Activated CD8-positive, alpha-beta memory T cell treated with anti-CD3 and anti-CD28 coated beads for 48 hours (primary cell): ENCODE measurements around the gene ANXA1.
"Not testable (repeated sequence)": the region's sequence is repeated elsewhere in the genome, so short reads cannot be mapped to it uniquely, and the experiment has no call there.

Experiments
- DNase-seq, 3 experiments: peaks; one replicate each; pipeline ENCODE4 v3.0.0-alpha.2; 2020; ENCODE audit warnings: low read depth in 2 of 3, low spot score in 2 of 3

ANXA1 gene

GRCh38 chr9:73167614-73168013, 15.9 kb downstream of the ANXA1 start:
- no peak for DNase-seq

- no peak for DNase-seq
Observed at GRCh38 chr9:73168298-73168934, 16.8 kb downstream of the ANXA1 start.

GRCh38 chr9:73170185-73170957, 18.7 kb downstream of the ANXA1 start:
- DNase-seq, result no peak

- DNase-seq, result no peak
Observed at GRCh38 chr9:73172901-73173215, 21.2 kb downstream of the ANXA1 start.

- DNase-seq, result no peak
Observed at GRCh38 chr9:73173557-73174329, 22.1 kb downstream of the ANXA1 start.

GRCh38 chr9:73174330-73174980, 22.8 kb downstream of the ANXA1 start:
- no peak for DNase-seq

GRCh38 chr9:73176450-73176875, 24.8 kb downstream of the ANXA1 start:
- no peak for DNase-seq

GRCh38 chr9:73178044-73178443, 26.4 kb downstream of the ANXA1 start:
- no peak for DNase-seq

GRCh38 chr9:73179589-73179988, 27.9 kb downstream of the ANXA1 start:
- no peak for DNase-seq

- no peak for DNase-seq
Observed at GRCh38 chr9:73180403-73180802, 28.7 kb downstream of the ANXA1 start.

- no peak for DNase-seq
Observed at GRCh38 chr9:73182928-73183327, 31.3 kb downstream of the ANXA1 start.

- no peak for DNase-seq
Observed at GRCh38 chr9:73183428-73183827, 31.8 kb downstream of the ANXA1 start.

GRCh38 chr9:73183917-73184861, 32.5 kb downstream of the ANXA1 start:
- no peak for DNase-seq

- not testable (repeated sequence) for DNase-seq
Observed at GRCh38 chr9:73191109-73191508, 39.4 kb downstream of the ANXA1 start.

- DNase-seq, result no peak
Observed at GRCh38 chr9:73194284-73194683, 42.6 kb downstream of the ANXA1 start.

- DNase-seq, result no peak
Observed at GRCh38 chr9:73199448-73199847, 47.8 kb downstream of the ANXA1 start.

- DNase-seq, result no peak
Observed at GRCh38 chr9:73199886-73200285, 48.2 kb downstream of the ANXA1 start.

- no peak for DNase-seq
Observed at GRCh38 chr9:73200694-73201452, 49.2 kb downstream of the ANXA1 start.

- no peak for DNase-seq
Observed at GRCh38 chr9:73202980-73203379, 51.3 kb downstream of the ANXA1 start.

GRCh38 chr9:73204936-73205335, 53.3 kb downstream of the ANXA1 start:
- DNase-seq, result no peak
